Ramos (cell line): ENCODE data around the gene PCDHB11.
"Not testable (repeated sequence)": the region's sequence is repeated elsewhere in the genome, so short reads cannot be mapped to it uniquely, and the experiment has no call there.

Experiments used
- in situ Hi-C: fragments of 300-500 bp; cut with MboI; formaldehyde crosslinking; loops from one replicate; pipeline ENCODE4 v1.14.3; 2022; ENCODE audit warnings: low sequenced_read_pairs; ENCODE audit not compliant: unreplicated experiment

The PCDHB11 gene

GRCh38 chr5:141199359-141200235 is at the start of gene PCDHB11:
TSS of gene PCDHB11 (plus strand) at chr5:141199627. CDS start at chr5:141199775, 148 bp downstream.
- in situ Hi-C loops: no loop called here

GRCh38 chr5:141149812-141150211 is 49.6 kb upstream of the PCDHB11 start, which contains the start of gene PCDHB6:
TSS of gene PCDHB6 (plus strand) at chr5:141150057. CDS start at chr5:141150258, 201 bp downstream.
- in situ Hi-C loops: no loop called here

- in situ Hi-C loops: no loop called here
Observed at GRCh38 chr5:141150224-141150992, 49.0 kb upstream of the PCDHB11 start.

GRCh38 chr5:141150993-141151325 is 48.5 kb upstream of the PCDHB11 start:
- in situ Hi-C loops: no loop called here

- in situ Hi-C loops: not testable (repeated sequence)
Observed at GRCh38 chr5:141151632-141152031, 47.8 kb upstream of the PCDHB11 start.

- in situ Hi-C loops: not testable (repeated sequence)
Observed at GRCh38 chr5:141152096-141152495, 47.3 kb upstream of the PCDHB11 start.

- in situ Hi-C loops: no loop called here
Observed at GRCh38 chr5:141155540-141156374, 43.7 kb upstream of the PCDHB11 start.

- in situ Hi-C loops: not testable (repeated sequence)
Observed at GRCh38 chr5:141157356-141157755, 42.1 kb upstream of the PCDHB11 start.

GRCh38 chr5:141157901-141158300 is 41.5 kb upstream of the PCDHB11 start:
- in situ Hi-C loops: not testable (repeated sequence)

- in situ Hi-C loops: no loop called here
Observed at GRCh38 chr5:141172381-141173204, 26.8 kb upstream of the PCDHB11 start, which contains the start of gene PCDHB7. TSS of gene PCDHB7 (plus strand) at chr5:141172644. CDS start at chr5:141172836, 192 bp downstream.

- in situ Hi-C loops: not testable (repeated sequence)
Observed at GRCh38 chr5:141174291-141175104, 24.9 kb upstream of the PCDHB11 start.

- in situ Hi-C loops: no loop called here
Observed at GRCh38 chr5:141175933-141176332, 23.5 kb upstream of the PCDHB11 start.

GRCh38 chr5:141177577-141178191 is 21.7 kb upstream of the PCDHB11 start, which contains the start of gene PCDHB8:
TSS of gene PCDHB8 (plus strand) at chr5:141177790. CDS start at chr5:141178035, 245 bp downstream.
- in situ Hi-C loops: not testable (repeated sequence)

GRCh38 chr5:141179371-141179770 is 20.1 kb upstream of the PCDHB11 start:
- in situ Hi-C loops: not testable (repeated sequence)

GRCh38 chr5:141179876-141180275 is 19.6 kb upstream of the PCDHB11 start:
- in situ Hi-C loops: not testable (repeated sequence)

GRCh38 chr5:141180313-141180712 is 19.1 kb upstream of the PCDHB11 start:
- in situ Hi-C loops: no loop called here

- in situ Hi-C loops: no loop called here
Observed at GRCh38 chr5:141182248-141182647, 17.2 kb upstream of the PCDHB11 start, which contains the start of gene PCDHB16. TSS of gene PCDHB16 (plus strand) at chr5:141182387. CDS start at chr5:141182560, 173 bp downstream.
